Measurements from ENCODE around the gene VTI1A. TPM values are rescaled to one million over a fixed set of nuclear protein-coding genes. Genes with fewer than 3 reads are reported as not detected.

Gene VTI1A
- total RNA-seq, 2 donors from 2014 or later = 53.3 to 57.5 TPM

DNA sequence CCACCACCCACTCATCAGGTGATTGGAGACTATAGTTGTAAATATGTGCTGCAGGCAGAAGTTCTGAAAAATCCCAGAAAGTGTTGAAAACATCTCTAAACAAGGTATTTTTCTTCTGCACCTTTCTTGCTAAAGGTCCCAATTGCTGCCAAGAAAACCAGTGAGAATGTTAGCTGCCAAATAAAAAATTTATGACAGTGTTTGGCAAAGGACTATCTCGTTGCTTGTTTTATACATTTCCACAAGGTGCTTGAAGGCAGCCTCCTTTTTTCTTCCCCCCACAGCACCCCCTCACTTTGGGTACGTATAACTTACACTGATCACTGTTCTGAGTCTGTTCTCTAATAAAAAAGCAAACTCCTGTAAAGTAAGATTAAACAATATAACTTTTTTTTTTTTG, 344.4 kb downstream of the VTI1A start:
- intact Hi-C loops (cut with DNase I) = no loop called here
- no peak for TF ChIP-seq POLR2AphosphoS5 (IDR thresholded peaks at IDR 0.05)
- TF ChIP-seq POLR2A (IDR thresholded peaks at IDR 0.05) = no peak
- TF ChIP-seq, protein P1, sequence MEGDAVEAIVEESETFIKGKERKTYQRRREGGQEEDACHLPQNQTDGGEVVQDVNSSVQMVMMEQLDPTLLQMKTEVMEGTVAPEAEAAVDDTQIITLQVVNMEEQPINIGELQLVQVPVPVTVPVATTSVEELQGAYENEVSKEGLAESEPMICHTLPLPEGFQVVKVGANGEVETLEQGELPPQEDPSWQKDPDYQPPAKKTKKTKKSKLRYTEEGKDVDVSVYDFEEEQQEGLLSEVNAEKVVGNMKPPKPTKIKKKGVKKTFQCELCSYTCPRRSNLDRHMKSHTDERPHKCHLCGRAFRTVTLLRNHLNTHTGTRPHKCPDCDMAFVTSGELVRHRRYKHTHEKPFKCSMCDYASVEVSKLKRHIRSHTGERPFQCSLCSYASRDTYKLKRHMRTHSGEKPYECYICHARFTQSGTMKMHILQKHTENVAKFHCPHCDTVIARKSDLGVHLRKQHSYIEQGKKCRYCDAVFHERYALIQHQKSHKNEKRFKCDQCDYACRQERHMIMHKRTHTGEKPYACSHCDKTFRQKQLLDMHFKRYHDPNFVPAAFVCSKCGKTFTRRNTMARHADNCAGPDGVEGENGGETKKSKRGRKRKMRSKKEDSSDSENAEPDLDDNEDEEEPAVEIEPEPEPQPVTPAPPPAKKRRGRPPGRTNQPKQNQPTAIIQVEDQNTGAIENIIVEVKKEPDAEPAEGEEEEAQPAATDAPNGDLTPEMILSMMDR (IDR thresholded peaks at IDR 0.05) = no peak
- no peak for DNase-seq (ENCODE audit: low spot score)
- 25% methylated on average over 2 of the region's 2 CpGs for WGBS
- peaks cover 6% of the 10 kb centered on the region for H3K4me1 ChIP-seq (replicated peaks)
- no peaks in the 10 kb centered on the region for H3K9me3 ChIP-seq
- H3K27me3 ChIP-seq (replicated peaks; ENCODE audit: insufficient read depth) = no peaks in the 10 kb centered on the region
- no peaks in the 10 kb centered on the region for H3K36me3 ChIP-seq
- H3K4me3 ChIP-seq = no peak overlapping the region
- no peak overlapping the region for H3K27ac ChIP-seq

DNA sequence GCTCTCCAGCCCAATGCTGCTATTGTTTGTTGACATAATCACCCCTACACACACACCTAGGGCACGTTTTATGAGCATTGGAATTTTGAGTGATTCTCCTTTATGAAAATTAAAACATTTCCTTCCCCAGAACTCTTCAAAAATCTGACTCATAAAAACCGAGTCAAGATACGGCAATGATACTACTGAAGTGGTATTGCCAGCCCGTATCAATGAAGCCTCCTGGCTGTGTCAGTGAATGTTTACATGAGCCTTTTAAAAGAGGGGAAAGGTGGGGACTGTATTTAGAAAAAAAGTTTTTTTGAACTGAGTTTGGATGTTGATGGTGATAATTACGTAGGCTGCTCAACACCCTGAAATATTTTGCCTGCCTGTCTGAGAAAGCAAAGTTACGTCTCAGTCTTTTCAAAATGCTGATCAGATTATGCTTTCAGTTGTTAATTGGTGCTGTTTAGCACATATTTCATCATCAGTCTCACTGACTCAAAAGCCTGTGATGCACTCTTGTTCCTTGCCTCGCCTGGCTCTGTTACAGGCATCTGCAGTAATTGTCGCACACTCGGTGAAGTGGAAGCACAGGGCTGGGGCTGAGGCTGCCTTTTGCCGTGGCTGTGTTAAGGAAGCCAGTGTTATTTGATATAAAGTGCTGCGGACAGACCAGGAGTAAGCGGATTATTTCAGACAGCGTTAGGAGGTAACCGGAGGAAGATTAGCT, 345.6 kb downstream of the VTI1A start:
- DNase-seq (ENCODE audit: low spot score) = no peak
- no peak for TF ChIP-seq POLR2A (IDR thresholded peaks at IDR 0.05)
- H3K27ac ChIP-seq = no peak overlapping the region
- no peaks in the 10 kb centered on the region for H3K9me3 ChIP-seq
- no peaks in the 10 kb centered on the region for H3K36me3 ChIP-seq
- H3K27me3 ChIP-seq (replicated peaks; ENCODE audit: insufficient read depth) = no peaks in the 10 kb centered on the region
- no peak overlapping the region for H3K4me3 ChIP-seq
- 43% methylated on average over 14 of the region's 14 CpGs for WGBS
- H3K4me1 ChIP-seq (replicated peaks) = peaks cover 6% of the 10 kb centered on the region
- intact Hi-C loops (cut with DNase I) = no loop called here

DNA sequence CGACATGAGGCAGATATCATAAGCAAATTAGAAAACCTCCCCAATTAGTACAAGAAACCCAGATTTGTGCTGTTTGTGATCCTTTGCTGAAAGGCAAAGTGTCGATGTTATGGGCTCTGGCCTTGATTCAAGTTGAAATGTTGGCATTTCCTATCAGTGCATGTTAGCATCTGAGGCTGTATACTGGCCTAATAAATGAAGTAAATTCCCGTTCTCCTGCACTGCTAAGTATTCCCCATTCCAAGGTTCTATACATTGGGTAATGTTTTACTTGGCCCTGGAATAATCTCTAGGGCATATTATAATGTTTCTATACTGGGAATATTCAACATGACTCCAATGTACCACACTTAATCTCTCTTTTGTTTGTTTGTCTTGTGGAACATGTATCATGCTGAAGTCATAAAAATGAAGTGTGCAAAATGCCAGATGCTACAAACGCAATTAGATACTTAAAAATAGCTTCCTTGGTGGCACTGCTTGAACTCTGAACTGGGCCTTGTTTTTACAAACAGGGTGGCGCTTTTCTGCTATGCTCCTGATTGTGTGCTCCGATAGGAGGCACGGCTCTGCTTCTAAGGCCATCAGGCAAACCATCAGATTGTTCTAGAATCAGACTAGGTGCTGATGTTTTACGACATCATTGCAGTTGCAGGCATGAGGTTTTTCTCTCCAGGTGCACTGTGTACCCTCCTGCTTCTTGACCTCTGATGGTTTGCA, 346.3 kb downstream of the VTI1A start:
- intact Hi-C loops (cut with DNase I) = no loop called here
- no peak for DNase-seq (ENCODE audit: low spot score)
- Histone ChIP-seq H3K4me1 (replicated peaks) (peaks cover 6% of the 10 kb centered on the region), H3K9me3 (no peaks in the 10 kb centered on the region), H3K4me3 (no peak overlapping the region), H3K36me3 (no peaks in the 10 kb centered on the region), H3K27ac (no peak overlapping the region), H3K27me3 (replicated peaks; ENCODE audit: insufficient read depth) (no peaks in the 10 kb centered on the region)
- TF ChIP-seq POLR2AphosphoS5 (IDR thresholded peaks at IDR 0.05) = no peak
- TF ChIP-seq, protein P1 (IDR thresholded peaks at IDR 0.05) = no peak
- no peak for TF ChIP-seq POLR2A (IDR thresholded peaks at IDR 0.05)
- 44% methylated on average over 8 of the region's 8 CpGs for WGBS

DNA sequence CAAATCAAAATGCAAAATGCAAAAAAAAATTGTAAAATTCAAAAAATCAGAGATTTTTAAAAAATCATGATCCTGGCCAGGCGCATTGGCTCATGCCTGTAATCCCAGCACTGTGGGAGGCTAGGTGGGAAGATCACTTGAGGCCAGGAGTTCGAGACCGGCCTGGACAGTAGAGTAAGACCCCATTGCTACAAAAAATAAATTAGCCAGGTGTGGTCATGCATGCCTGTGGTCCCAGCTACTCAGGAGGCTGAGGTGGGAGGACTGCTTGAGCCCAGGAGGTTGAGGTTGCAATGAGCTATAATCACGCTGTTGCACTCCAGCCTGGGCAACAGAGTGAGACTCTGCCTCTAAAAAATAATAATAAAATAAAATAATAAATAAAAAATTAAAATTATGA, 347.2 kb downstream of the VTI1A start:
- Histone ChIP-seq H3K27ac (no peak overlapping the region), H3K27me3 (replicated peaks; ENCODE audit: insufficient read depth) (no peaks in the 10 kb centered on the region), H3K4me1 (replicated peaks) (peaks cover 6% of the 10 kb centered on the region), H3K9me3 (no peaks in the 10 kb centered on the region), H3K36me3 (no peaks in the 10 kb centered on the region), H3K4me3 (no peak overlapping the region)
- WGBS = 96% methylated on average over 4 of the region's 4 CpGs
- DNase-seq (ENCODE audit: low spot score) = no peak
- intact Hi-C loops (cut with DNase I) = no loop called here
- TF ChIP-seq, protein P1 (IDR thresholded peaks at IDR 0.05) = no peak
- no peak for TF ChIP-seq POLR2AphosphoS5 (IDR thresholded peaks at IDR 0.05)
- no peak for TF ChIP-seq POLR2A (IDR thresholded peaks at IDR 0.05)

DNA sequence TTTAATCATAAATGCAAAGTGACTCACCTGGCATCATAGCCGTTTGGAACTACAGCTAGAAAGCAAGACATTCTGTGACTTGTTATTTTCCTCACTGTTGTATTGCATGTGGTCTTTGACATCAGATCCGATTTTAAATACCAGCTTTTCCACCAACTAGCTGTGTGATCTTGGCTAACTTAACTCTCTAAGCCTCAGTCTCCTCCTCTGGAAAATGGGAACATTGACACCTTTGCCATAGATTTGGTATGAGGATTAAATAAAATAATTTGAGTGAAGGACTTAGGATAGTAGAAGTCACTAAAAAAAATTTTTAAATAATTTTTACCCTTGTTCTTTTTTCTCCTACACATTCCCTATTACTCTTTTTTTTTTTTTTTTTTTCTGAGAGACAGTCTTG, 348.1 kb downstream of the VTI1A start:
- TF ChIP-seq, protein P1 (IDR thresholded peaks at IDR 0.05) = no peak
- TF ChIP-seq POLR2A (IDR thresholded peaks at IDR 0.05) (no peak), POLR2AphosphoS5 (IDR thresholded peaks at IDR 0.05) (no peak)
- WGBS = 73% methylated on average over 2 of the region's 2 CpGs
- Histone ChIP-seq H3K4me3 (no peak overlapping the region), H3K4me1 (replicated peaks) (peaks cover 6% of the 10 kb centered on the region), H3K9me3 (no peaks in the 10 kb centered on the region), H3K27ac (no peak overlapping the region), H3K27me3 (replicated peaks; ENCODE audit: insufficient read depth) (no peaks in the 10 kb centered on the region), H3K36me3 (no peaks in the 10 kb centered on the region)
- intact Hi-C loops (cut with DNase I) = no loop called here
- no peak for DNase-seq (ENCODE audit: low spot score)
